Subcutaneous abdominal adipose tissue (tissue), 5 donors: ENCODE measurements around the gene IL31RA.

Source experiments
- H3K27ac ChIP-seq: one replicate; pipeline ENCODE4 v1.7.0; 2013; ENCODE audit warnings: low read depth, mild to moderate bottlenecking, inconsistent platforms, low read length, moderate library complexity
- H3K27me3 ChIP-seq, 5 donors: one replicate each; pipeline ENCODE4 v1.7.0; 2013; ENCODE audit warnings: low read length in 5 of 5, inconsistent platforms in 1 of 5; ENCODE audit not compliant: control insufficient read depth in 5 of 5, insufficient read depth in 4 of 5
- H3K36me3 ChIP-seq, 5 donors: one replicate each; pipeline ENCODE4 v1.7.0; 2013; ENCODE audit warnings: low read length in 5 of 5; ENCODE audit not compliant: control insufficient read depth in 5 of 5, insufficient read depth in 5 of 5
- H3K4me1 ChIP-seq, 5 donors: one replicate each; pipeline ENCODE4 v1.7.0; 2013; ENCODE audit warnings: low read length in 5 of 5, mild to moderate bottlenecking in 3 of 5, moderate library complexity in 1 of 5; ENCODE audit not compliant: control insufficient read depth in 5 of 5, insufficient read depth in 5 of 5
- H3K4me3 ChIP-seq, 5 donors: one replicate each; pipeline ENCODE4 v1.7.0; 2013; ENCODE audit warnings: low read length in 5 of 5, low read depth in 1 of 5
- H3K9ac ChIP-seq, 5 donors: one replicate each; pipeline ENCODE4 v1.7.0; 2013; ENCODE audit warnings: low read length in 5 of 5, mild to moderate bottlenecking in 4 of 5, moderate library complexity in 3 of 5
- H3K9me3 ChIP-seq, 5 donors: one replicate each; pipeline ENCODE4 v1.7.0; 2013; ENCODE audit warnings: low read length in 5 of 5; ENCODE audit not compliant: control insufficient read depth in 5 of 5
- donor health status: healthy.
- donor health status: healthy.
- donor health status: healthy.
- donor health status: healthy.
- donor health status: healthy.

Gene IL31RA

DNA sequence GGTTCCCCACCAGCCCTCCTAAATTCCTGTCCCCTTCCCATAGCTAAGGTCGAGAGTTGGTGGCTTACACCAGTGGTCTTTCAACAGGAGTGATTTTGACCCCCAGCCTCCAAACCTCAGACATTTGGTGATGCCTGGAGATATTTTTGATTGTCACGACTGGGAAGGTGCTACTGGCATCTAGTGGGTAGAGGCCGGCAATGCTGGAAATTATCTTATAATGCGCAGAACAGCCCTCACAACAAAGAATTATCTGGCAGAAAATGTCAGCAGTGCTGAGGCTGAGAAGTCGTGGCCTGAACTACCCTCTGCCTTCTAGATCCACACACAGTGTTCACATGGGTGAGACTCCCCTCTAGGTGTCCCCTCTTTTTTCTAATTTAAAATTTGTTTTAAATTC lies 69.6 kb downstream of the IL31RA start:
- Histone ChIP-seq H3K4me1 (peaks cover 0 to 10% (median 7%) of the 10 kb centered on the region in 5 donors), H3K27me3 (no peaks in the 10 kb centered on the region), H3K9me3 (no peaks in the 10 kb centered on the region), H3K27ac (no peak overlapping the region), H3K9ac (no peak overlapping the region), H3K36me3 (no peaks in the 10 kb centered on the region), H3K4me3 (no peak overlapping the region)

- H3K27ac ChIP-seq: no peak overlapping the region
- no peak overlapping the region for H3K4me3 ChIP-seq
- peaks cover 0 to 10% (median 7%) of the 10 kb centered on the region in 5 donors for H3K4me1 ChIP-seq
Measured at GRCh38 chr5:55921617-55922016, 70.5 kb downstream of the IL31RA start.

DNA sequence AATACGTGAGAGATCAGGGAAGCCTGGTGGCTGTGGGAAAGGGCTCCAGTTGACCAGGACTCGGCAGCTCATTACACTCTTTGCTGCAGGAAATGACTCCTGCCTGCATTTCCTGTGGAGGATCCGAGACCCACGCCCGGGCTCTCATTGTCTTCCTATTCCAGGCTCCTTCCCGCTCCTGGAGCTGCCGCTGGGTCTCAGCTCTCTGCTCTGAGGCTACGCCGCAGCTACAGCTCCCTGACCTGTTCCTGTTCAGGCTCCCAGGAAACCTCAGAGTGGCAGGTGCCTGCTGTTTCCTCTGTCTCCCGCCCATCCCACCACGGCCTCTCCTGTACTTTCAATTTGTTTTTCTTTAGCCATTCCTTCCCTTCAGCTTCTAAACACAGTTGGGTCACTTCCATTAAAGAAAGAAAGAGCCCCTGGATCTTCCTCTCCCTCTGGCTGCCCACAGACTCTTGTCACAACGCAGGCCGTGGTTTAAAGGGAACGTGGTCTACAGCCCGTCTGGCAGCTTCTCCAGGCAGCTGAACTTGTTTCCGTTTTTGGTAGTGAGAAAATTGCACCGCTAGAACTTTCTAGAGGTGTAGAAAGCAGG lies 72.1 kb downstream of the IL31RA start:
- peak overlapping the region; percentile 9 to 61 (median 46) for H3K9ac ChIP-seq
- H3K27ac ChIP-seq: peak overlapping the region; percentile 48
- H3K36me3 ChIP-seq: no peaks in the 10 kb centered on the region
- H3K4me1 ChIP-seq: peaks cover 0 to 10% (median 7%) of the 10 kb centered on the region in 5 donors
- no peaks in the 10 kb centered on the region for H3K9me3 ChIP-seq
- peak overlapping the region; percentile 17 to 76 (median 66) for H3K4me3 ChIP-seq
- no peaks in the 10 kb centered on the region for H3K27me3 ChIP-seq

More at GRCh38 chr5:55921617-55922016, 70.5 kb downstream of the IL31RA start:
- Histone ChIP-seq H3K27me3 (no peaks in the 10 kb centered on the region), H3K9ac (no peak overlapping the region), H3K36me3 (no peaks in the 10 kb centered on the region), H3K9me3 (no peaks in the 10 kb centered on the region)

DNA sequence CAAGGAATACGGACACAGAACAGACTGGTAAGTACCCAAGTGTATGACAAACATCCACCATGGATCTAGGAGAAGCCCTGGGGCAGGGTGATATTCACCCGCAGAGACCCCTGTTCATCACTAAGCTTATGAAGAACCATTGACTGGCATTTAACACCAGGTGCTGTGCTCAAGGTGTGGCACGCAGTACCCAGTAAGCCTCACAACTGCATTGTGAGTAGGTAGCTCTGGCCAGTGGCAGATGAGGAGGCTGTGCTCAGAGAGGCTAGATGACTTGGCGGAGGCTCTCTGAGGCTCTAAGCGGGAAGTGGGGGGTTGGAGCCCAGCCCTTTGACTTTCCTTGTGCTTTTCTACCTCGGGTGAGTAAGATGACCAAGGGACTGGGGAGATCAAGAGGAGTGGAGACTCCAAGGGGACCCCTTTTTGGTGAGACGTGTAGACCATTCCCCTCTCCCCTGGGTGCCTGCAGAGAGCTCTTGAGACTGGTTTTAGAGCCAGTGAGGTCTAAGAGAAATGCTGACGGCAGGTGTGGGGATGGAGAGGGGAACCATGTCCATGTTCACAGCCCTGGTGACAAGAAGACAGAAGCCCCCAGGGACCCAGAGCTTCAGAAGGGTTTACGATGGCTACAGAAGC lies 72.8 kb downstream of the IL31RA start:
- Histone ChIP-seq H3K9ac (peak overlapping the region in 2 of 5 donors; percentile 9 to 61), H3K27me3 (no peaks in the 10 kb centered on the region), H3K27ac (no peak overlapping the region), H3K4me1 (peaks cover 0 to 10% (median 7%) of the 10 kb centered on the region in 5 donors), H3K9me3 (no peaks in the 10 kb centered on the region), H3K36me3 (no peaks in the 10 kb centered on the region), H3K4me3 (peak overlapping the region in 2 of 5 donors; percentile 67 to 76)

DNA sequence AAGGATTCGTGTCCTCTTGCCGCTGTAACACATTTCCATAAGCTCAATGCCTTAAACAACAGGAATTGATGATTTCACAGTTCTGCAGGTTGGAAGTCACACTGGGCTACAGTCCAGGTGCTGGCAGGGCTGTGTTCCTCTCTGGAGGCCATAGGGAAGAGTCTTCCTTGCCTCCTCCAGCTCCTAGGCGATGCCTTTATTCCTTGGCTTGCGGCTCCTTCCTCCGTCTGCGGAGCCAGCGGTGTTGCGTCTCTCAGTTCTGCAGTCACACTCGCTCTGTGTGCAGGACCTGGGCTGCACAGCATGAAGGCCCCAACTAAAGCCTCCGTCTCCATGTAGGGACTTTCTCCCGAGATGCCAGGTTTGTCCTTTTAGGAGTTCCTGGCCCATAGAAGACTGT lies 73.6 kb downstream of the IL31RA start:
- Histone ChIP-seq H3K27me3 (no peaks in the 10 kb centered on the region), H3K4me1 (peaks cover 0 to 10% (median 7%) of the 10 kb centered on the region in 5 donors), H3K4me3 (no peak overlapping the region), H3K9ac (no peak overlapping the region), H3K27ac (no peak overlapping the region), H3K9me3 (no peaks in the 10 kb centered on the region), H3K36me3 (no peaks in the 10 kb centered on the region)

GRCh38 chr5:55925181-55925580 lies 74.0 kb downstream of the IL31RA start:
- no peak overlapping the region for H3K27ac ChIP-seq
- no peaks in the 10 kb centered on the region for H3K9me3 ChIP-seq
- H3K36me3 ChIP-seq: no peaks in the 10 kb centered on the region
- H3K4me3 ChIP-seq: no peak overlapping the region
- no peaks in the 10 kb centered on the region for H3K27me3 ChIP-seq
- peaks cover 0 to 10% (median 7%) of the 10 kb centered on the region in 5 donors for H3K4me1 ChIP-seq
- H3K9ac ChIP-seq: no peak overlapping the region

DNA sequence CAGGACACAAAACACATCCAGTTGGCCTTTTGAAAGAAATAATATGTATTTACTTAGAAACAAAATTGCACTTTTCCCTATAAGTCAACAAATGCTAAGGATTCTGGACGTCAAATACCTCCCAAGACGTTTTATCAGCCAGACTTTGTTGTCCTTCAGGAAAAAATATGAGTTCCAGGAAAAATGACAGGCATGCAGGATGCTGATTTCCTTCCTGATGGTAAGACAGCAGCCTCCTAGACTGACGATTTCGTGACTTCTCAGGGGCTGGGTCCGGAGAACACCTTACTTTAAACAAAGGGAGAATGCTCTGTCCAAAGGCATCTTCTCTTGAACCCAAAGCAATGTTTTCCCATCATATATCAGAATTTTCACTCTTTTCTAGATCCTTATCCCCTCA lies 74.6 kb downstream of the IL31RA start:
- no peak overlapping the region for H3K27ac ChIP-seq
- peaks cover 0 to 10% (median 7%) of the 10 kb centered on the region in 5 donors for H3K4me1 ChIP-seq
- H3K9ac ChIP-seq: no peak overlapping the region
- H3K9me3 ChIP-seq: no peaks in the 10 kb centered on the region
- H3K4me3 ChIP-seq: no peak overlapping the region
- no peaks in the 10 kb centered on the region for H3K27me3 ChIP-seq
- H3K36me3 ChIP-seq: no peaks in the 10 kb centered on the region

DNA sequence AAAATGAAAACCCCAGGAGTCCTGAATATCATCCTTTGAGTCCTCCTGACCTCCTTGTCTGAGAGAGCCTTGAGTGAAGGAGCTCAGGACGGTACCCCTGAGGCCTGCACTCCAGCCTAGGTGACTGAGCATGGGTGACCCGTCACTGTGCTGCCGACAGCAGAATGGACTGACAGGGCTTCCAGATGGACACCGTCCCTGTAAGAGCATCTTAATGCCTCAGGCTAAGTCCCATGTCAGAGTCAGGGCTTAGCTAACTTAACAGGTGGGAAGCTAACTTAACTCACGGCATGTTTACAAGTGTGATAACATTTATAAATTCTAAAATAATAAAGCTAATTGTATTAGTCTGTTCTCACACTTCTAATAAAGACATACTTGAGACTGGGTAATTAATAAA lies 75.3 kb downstream of the IL31RA start:
- Histone ChIP-seq H3K4me3 (no peak overlapping the region), H3K27ac (no peak overlapping the region), H3K4me1 (peaks cover 0 to 10% (median 7%) of the 10 kb centered on the region in 5 donors), H3K27me3 (no peaks in the 10 kb centered on the region), H3K9me3 (no peaks in the 10 kb centered on the region), H3K36me3 (no peaks in the 10 kb centered on the region), H3K9ac (no peak overlapping the region)

GRCh38 chr5:55927861-55928655 lies 76.9 kb downstream of the IL31RA start:
- Histone ChIP-seq H3K9me3 (no peaks in the 10 kb centered on the region), H3K4me1 (peaks cover 0 to 7% (median 4%) of the 10 kb centered on the region in 5 donors), H3K27me3 (no peaks in the 10 kb centered on the region), H3K9ac (no peak overlapping the region), H3K36me3 (no peaks in the 10 kb centered on the region), H3K27ac (no peak overlapping the region), H3K4me3 (no peak overlapping the region)
